ENCODE data around the gene TNC. TPM values are rescaled to one million over a fixed set of nuclear protein-coding genes. Genes with fewer than 3 reads are reported as not detected.
A peak's percentile ranks its signal among the peaks of the same experiment; 100 is the strongest.

Gene TNC
- total RNA-seq, 1 donor from 2014 or later, result 64.1 TPM

DNA sequence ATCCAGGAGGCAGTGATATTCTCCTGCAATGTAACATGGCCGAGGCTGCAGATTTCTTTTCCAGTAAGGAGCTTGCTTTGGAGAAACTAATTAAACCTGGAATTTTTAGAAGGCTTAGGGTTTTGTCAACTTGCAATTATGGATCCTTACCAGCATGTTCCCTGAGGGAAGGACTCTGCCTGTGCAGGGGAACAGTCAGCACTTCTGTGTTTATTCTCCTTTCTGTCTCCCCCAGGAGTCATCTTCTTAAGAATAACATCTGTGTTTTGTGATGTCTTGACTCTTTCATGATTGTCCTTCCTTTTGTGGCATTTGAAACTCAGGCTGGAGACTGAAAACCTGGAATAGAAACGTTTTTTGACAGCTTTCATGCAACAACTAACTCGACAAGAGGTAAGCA is 107.1 kb downstream of the TNC start:
- peaks cover 35% of the 10 kb centered on the region for H3K4me1 Mint-ChIP-seq (ENCODE audit: low read depth)
- H3K36me3 Mint-ChIP-seq (ENCODE audit: low read depth), result no peaks in the 10 kb centered on the region
- no peak overlapping the region for H3K4me3 Mint-ChIP-seq (ENCODE audit: unreplicated experiment)
- H3K27me3 Mint-ChIP-seq (ENCODE audit: low read depth), result peaks cover 2% of the 10 kb centered on the region
- H3K27ac Mint-ChIP-seq (ENCODE audit: unreplicated experiment), result no peak overlapping the region
- no peaks in the 10 kb centered on the region for H3K9me3 Mint-ChIP-seq (ENCODE audit: low read depth)
- no peak for DNase-seq (ENCODE audit: low spot score)
- TF ChIP-seq, protein P1, sequence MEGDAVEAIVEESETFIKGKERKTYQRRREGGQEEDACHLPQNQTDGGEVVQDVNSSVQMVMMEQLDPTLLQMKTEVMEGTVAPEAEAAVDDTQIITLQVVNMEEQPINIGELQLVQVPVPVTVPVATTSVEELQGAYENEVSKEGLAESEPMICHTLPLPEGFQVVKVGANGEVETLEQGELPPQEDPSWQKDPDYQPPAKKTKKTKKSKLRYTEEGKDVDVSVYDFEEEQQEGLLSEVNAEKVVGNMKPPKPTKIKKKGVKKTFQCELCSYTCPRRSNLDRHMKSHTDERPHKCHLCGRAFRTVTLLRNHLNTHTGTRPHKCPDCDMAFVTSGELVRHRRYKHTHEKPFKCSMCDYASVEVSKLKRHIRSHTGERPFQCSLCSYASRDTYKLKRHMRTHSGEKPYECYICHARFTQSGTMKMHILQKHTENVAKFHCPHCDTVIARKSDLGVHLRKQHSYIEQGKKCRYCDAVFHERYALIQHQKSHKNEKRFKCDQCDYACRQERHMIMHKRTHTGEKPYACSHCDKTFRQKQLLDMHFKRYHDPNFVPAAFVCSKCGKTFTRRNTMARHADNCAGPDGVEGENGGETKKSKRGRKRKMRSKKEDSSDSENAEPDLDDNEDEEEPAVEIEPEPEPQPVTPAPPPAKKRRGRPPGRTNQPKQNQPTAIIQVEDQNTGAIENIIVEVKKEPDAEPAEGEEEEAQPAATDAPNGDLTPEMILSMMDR (IDR thresholded peaks at IDR 0.05), result no peak

DNA sequence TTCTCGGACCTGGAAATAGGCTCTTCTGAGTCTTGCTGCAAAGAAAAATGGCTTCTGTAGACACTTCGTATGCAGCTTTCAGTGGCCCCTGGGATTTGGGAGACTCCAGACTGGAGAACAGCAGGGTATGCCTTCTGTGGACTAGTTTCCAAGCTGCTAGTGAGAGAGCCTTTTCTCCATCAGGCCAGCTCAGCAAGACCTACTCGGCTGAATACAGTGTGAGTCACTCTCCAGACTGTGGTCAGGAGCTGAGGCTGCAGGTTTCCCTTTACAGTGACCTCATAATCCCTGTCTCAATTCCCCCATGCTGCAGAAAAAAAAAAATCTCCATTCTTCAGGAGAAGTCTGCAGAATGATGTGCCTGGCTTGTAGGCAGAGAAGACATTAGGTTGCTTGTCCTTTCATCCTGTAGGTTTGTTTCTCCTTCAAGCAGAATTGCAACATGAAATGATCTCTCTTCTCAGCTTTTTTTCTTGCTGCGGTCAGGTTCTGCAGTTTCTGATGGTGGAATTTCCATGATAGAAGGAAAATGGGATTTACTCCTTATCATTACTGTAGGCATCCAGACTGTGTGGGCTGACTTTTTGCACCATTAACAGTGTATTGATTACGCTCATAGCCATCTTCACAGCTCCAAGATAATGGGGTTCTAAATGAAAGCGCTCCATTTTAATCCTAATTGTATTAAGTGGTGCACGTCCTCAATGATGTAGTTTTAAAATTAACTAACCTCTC is 109.3 kb downstream of the TNC start:
- Mint-ChIP-seq H3K27me3 (ENCODE audit: low read depth) (peaks cover 2% of the 10 kb centered on the region), H3K36me3 (ENCODE audit: low read depth) (no peaks in the 10 kb centered on the region), H3K27ac (ENCODE audit: unreplicated experiment) (peak overlapping the region; percentile 17), H3K4me3 (ENCODE audit: unreplicated experiment) (no peak overlapping the region), H3K9me3 (ENCODE audit: low read depth) (no peaks in the 10 kb centered on the region), H3K4me1 (ENCODE audit: low read depth) (peaks cover 27% of the 10 kb centered on the region)
- no peak for DNase-seq (ENCODE audit: low spot score)
- TF ChIP-seq, protein P1 (IDR thresholded peaks at IDR 0.05), result no peak

DNA sequence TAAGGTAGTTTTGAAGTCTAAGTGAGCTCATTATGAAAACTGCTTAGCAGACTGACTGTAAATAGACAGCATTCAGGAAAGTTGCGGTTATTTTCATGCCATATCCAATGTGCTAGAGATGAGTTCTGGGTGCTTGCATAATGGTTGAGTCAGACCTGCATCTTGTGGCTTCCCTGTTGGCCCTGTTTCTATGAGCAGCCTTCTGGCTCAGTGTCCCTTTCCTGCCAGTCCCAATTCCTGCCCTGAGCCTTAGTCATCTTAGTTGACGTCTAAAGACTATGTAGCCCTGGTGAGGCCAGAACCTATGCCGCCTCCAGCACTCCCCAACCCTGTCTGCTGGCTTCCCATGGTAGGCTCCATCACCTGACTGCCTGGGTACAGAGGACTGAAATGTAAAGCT is 111.3 kb downstream of the TNC start:
- Mint-ChIP-seq H3K27me3 (ENCODE audit: low read depth) (no peaks in the 10 kb centered on the region), H3K4me3 (ENCODE audit: unreplicated experiment) (no peak overlapping the region), H3K27ac (ENCODE audit: unreplicated experiment) (no peak overlapping the region), H3K4me1 (ENCODE audit: low read depth) (peaks cover 27% of the 10 kb centered on the region), H3K9me3 (ENCODE audit: low read depth) (no peaks in the 10 kb centered on the region), H3K36me3 (ENCODE audit: low read depth) (no peaks in the 10 kb centered on the region)
- DNase-seq (ENCODE audit: low spot score), result no peak
- TF ChIP-seq, protein P1 (IDR thresholded peaks at IDR 0.05), result no peak

DNA sequence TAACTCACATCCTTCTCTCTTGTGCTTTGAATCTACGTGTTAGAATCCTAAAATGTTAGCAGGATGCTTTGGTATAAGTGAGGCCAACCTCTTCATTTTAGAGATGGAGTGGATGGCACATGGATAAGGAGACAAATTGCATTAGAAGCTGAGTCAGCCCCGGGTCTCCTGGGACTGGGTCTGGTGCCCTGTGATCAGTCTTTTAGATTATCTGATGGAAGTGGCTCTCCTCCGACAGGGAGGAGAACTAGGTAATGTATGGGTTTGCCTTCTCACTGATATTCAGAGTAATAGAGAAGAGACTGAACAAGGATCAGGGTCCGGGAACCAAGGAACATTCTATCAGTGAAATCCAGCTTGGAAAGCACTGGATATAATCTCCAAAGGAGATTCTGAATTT is 112.6 kb downstream of the TNC start:
- Mint-ChIP-seq H3K4me1 (ENCODE audit: low read depth) (peaks cover 16% of the 10 kb centered on the region), H3K27me3 (ENCODE audit: low read depth) (peaks cover 2% of the 10 kb centered on the region), H3K9me3 (ENCODE audit: low read depth) (no peaks in the 10 kb centered on the region), H3K36me3 (ENCODE audit: low read depth) (no peaks in the 10 kb centered on the region), H3K27ac (ENCODE audit: unreplicated experiment) (no peak overlapping the region), H3K4me3 (ENCODE audit: unreplicated experiment) (no peak overlapping the region)
- no peak for DNase-seq (ENCODE audit: low spot score)
- TF ChIP-seq, protein P1 (IDR thresholded peaks at IDR 0.05), result no peak

DNA sequence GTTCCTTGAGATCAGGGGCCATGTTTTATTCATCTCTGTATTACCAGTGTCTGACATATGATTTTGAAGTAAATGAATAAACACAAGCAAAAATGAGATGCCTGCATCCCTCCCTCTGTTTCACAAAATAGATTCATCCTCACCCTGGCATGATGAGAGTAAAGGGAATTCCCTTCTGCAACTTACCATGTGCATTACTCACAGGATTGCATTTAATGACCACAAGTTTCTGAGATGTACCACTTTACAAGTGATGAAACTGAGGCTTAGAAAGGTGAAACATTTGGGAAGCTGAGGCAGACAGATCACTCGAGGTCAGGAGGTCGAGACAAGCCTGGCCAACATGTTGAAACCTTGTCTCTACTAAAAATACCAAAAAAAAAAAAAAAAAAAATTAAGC is 113.4 kb downstream of the TNC start:
- Mint-ChIP-seq H3K9me3 (ENCODE audit: low read depth) (no peaks in the 10 kb centered on the region), H3K27me3 (ENCODE audit: low read depth) (peaks cover 7% of the 10 kb centered on the region), H3K36me3 (ENCODE audit: low read depth) (no peaks in the 10 kb centered on the region), H3K4me3 (ENCODE audit: unreplicated experiment) (no peak overlapping the region), H3K27ac (ENCODE audit: unreplicated experiment) (no peak overlapping the region), H3K4me1 (ENCODE audit: low read depth) (peaks cover 13% of the 10 kb centered on the region)
- no peak for DNase-seq (ENCODE audit: low spot score)
- TF ChIP-seq, protein P1 (IDR thresholded peaks at IDR 0.05), result no peak

Measured in chondrocyte (in vitro differentiated cells).